ENCODE data around the gene TEX52. TPM values are rescaled to one million over a fixed set of nuclear protein-coding genes. Genes with fewer than 3 reads are reported as not detected.

The TEX52 gene
- total and polyA plus RNA-seq, 2 of the 8 experiments (the other 6 are each of a cell fraction or from before 2014, with no cell fraction given): not detected

DNA sequence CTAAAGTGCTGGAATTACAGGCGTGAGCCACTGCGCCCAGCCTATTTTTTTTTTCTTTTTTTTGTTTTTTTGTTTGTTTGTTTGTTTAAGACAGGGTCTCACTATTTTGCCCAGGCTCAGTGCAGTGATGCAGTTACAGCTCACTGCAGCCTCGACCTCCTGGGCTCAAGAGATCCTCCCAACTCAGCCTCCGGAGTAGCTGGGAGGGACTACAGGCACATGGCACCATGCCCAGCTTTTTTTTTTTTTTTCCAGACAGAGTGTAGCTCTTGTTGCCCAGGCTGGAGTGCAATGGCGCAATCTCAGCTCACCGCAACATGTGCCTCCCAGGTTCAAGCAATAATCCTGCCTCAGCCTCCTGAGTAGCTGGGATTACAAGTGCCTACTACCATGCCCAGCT is 50.1 kb downstream of the TEX52 start:
- no peak overlapping the region for H3K56ac ChIP-seq (replicated peaks; ENCODE audit: insufficient read length, low read depth, low read length)
- no peak overlapping the region for H3K4me2 ChIP-seq (ENCODE audit: insufficient read depth in 1 of 2, low read depth in 2 of 2, low read length in 2 of 2)
- H3K14ac ChIP-seq (ENCODE audit: insufficient read length): no peak overlapping the region
- H3K27ac ChIP-seq (ENCODE audit: low read depth, low read length): no peak overlapping the region
- no peak overlapping the region for H2BK12ac ChIP-seq (ENCODE audit: low read depth, low read length)
- H2BK15ac ChIP-seq (ENCODE audit: low read length): no peak overlapping the region
- no peaks in the 10 kb centered on the region; the same call in 1 of the 2 replicates for H3K79me1 ChIP-seq (ENCODE audit: low read depth, low read length)
- no peaks in the 10 kb centered on the region for H3K23me2 ChIP-seq (ENCODE audit: low read depth, low read length)
- no peak overlapping the region for H2BK5ac ChIP-seq (ENCODE audit: low read depth, low read length)
- H2AK5ac ChIP-seq (ENCODE audit: low read depth, low read length): no peak overlapping the region
- H3K4me1 ChIP-seq (replicated peaks in 1 of 4; ENCODE audit: control insufficient read depth in 3 of 4, insufficient read depth in 4 of 4, low read length in 3 of 4): peaks cover 0 to 3% (median 0%) of the 10 kb centered on the region in 4 experiments; a peak in 2 of 7 replicates
- no peaks in the 10 kb centered on the region for H3K27me3 ChIP-seq (replicated peaks in 1 of 4; ENCODE audit: control insufficient read depth in 3 of 4, extremely low read depth in 1 of 4, insufficient read depth in 3 of 4, low read length in 3 of 4)
- H3K9me3 ChIP-seq (ENCODE audit: insufficient read depth in 2 of 2, low read depth in 1 of 2, low read length in 1 of 2): no peaks in the 10 kb centered on the region
- H4K20me1 ChIP-seq (replicated peaks in 1 of 2; ENCODE audit: control insufficient read depth in 1 of 2, insufficient read depth in 2 of 2, low read length in 2 of 2): peaks cover 0 to 12% of the 10 kb centered on the region in 2 experiments
- H3K18ac ChIP-seq (ENCODE audit: extremely low read depth, low read length): no peak overlapping the region
- POLR2A ChIA-PET (ENCODE audit: partially characterized antibody): interaction anchor here (1.8 to 2.1 kb wide), 2 partner anchors 9 to 15 kb away, joined by 4 read pairs; no protein-coding TSS in a partner anchor
- H4K91ac ChIP-seq (replicated peaks; ENCODE audit: insufficient read length, low read length): no peak overlapping the region
- H3K9ac ChIP-seq (replicated peaks in 1 of 4; ENCODE audit: extremely low read depth in 1 of 4, low read depth in 3 of 4, low read length in 3 of 4): no peak overlapping the region
- 94% methylated on average over 6 of the region's 6 CpGs; no CpG with 5 or more reads in 1 of the 2 experiments for WGBS, 2 experiments (ENCODE audit: extremely low coverage in 1 of 2, insufficient coverage in 1 of 2, insufficient read length in 1 of 2, insufficient replicate concordance in 2 of 2, low coverage in 1 of 2, low lambda C conversion rate in 2 of 2, missing lambda C conversion rate in 1 of 2)
- no peak overlapping the region for H4K8ac ChIP-seq (ENCODE audit: extremely low read depth, insufficient read depth, low read length)
- no peak overlapping the region for H2AFZ ChIP-seq (ENCODE audit: low read length)
- no peak overlapping the region for H2BK20ac ChIP-seq (ENCODE audit: low read length)
- H3K36me3 ChIP-seq (ENCODE audit: control insufficient read depth in 2 of 4, insufficient read depth in 4 of 4, low read length in 3 of 4): peaks cover 15 to 42% (median 29%) of the 10 kb centered on the region in 4 experiments
- CTCF ChIA-PET (ENCODE audit: partially characterized antibody): interaction anchor here (0.9 to 1.4 kb wide), 2 partner anchors 9 to 10 kb away, joined by 5 read pairs; no protein-coding TSS in a partner anchor
- DNase-seq (ENCODE audit: low read depth in 1 of 2, low spot score in 2 of 2) (no peak), FAIRE-seq (no peak)
- no peak overlapping the region for H4K5ac ChIP-seq (ENCODE audit: insufficient read length, low read depth, low read length)
- H3K23ac ChIP-seq (ENCODE audit: insufficient read length): no peak overlapping the region
- H3K4ac ChIP-seq (replicated peaks; ENCODE audit: insufficient read length, low read depth, low read length): no peak overlapping the region
- H3K79me2 ChIP-seq (ENCODE audit: control insufficient read depth in 1 of 2, insufficient read depth in 2 of 2, low read length in 2 of 2): no peaks in the 10 kb centered on the region
- H3K4me3 ChIP-seq (ENCODE audit: extremely low read depth in 1 of 4, insufficient read depth in 2 of 4, low read depth in 3 of 4, low read length in 4 of 4): no peak overlapping the region
- no peak overlapping the region for H2BK120ac ChIP-seq (replicated peaks; ENCODE audit: low read depth, low read length)
- TF ChIP-seq GABPA (IDR thresholded peaks at IDR 0.05; ENCODE audit: borderline replicate concordance, insufficient read depth, low read length) (no peak), CTBP2 (IDR thresholded peaks at IDR 0.05; ENCODE audit: borderline replicate concordance, insufficient read depth, insufficient read length, low read length) (no peak), JUND (IDR thresholded peaks at IDR 0.05; ENCODE audit: low read length) (no peak), MAX (IDR thresholded peaks at IDR 0.05) (no peak), SUZ12 (IDR thresholded peaks at IDR 0.05; ENCODE audit: low read length) (no peak), HDAC6 (IDR thresholded peaks at IDR 0.05; ENCODE audit: low read depth, low read length) (no peak), POLR2A (IDR thresholded peaks at IDR 0.05; ENCODE audit: control extremely low read depth in 1 of 2, low read depth in 2 of 2, low read length in 2 of 2) (no peak), BRCA1 (IDR thresholded peaks at IDR 0.05; ENCODE audit: low read depth, low read length) (no peak)
- TF ChIP-seq, protein P1, sequence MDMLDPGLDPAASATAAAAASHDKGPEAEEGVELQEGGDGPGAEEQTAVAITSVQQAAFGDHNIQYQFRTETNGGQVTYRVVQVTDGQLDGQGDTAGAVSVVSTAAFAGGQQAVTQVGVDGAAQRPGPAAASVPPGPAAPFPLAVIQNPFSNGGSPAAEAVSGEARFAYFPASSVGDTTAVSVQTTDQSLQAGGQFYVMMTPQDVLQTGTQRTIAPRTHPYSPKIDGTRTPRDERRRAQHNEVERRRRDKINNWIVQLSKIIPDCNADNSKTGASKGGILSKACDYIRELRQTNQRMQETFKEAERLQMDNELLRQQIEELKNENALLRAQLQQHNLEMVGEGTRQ (IDR thresholded peaks at IDR 0.05; ENCODE audit: low read length): no peak
